ENCODE data around the gene VAX1. TPM values are rescaled to one million over a fixed set of nuclear protein-coding genes. Genes with fewer than 3 reads are reported as not detected.

The VAX1 gene
- total and polyA plus RNA-seq, 2 donors (not counting 3 experiments of a cell fraction or from before 2014, with no cell fraction given), result not detected

DNA sequence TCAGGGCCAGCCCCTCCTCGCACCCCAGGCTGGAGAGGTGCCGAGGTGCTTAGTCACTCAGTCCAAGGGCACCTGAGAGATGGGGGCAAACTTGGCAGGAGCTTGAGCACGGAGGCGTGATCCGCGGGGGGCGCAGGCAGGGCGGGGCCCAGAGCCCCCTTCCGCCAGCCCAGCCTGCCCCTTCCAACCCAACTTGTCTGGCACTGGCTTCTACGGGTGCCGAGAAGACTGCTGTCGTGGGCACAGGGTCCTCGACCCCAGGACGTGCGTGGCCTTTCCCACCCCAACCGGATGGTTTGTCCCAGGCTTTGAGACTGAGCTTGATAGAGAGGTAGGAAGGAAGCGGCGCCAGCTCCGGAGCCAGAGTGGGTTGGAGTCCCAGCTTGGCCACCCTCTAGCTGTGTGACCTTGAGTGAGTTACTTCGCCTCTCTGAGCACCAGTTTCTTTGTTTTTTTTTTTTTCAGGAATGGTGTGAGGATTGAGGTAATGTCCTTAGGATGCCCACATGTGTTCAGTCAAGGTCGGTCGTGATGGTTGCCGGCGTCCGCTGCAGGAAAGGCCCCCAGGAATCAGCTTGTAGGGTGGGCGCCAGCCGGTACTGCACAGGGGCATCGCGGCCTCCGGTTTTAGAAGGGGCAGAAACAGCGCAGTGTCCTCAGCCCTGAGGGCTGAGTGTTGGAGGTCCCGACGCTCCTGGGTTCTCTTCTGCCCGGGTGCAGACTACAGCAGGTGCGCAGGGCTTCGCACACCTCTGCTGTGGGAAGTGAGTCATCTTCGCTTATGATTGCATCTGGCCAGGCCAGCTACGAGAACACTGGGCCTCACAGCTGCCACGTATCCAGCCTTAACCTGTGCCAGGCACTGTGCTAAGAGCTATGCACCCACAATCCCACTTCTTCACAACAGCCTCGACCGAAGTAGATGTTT lies 28.6 kb upstream of the VAX1 start:
- Histone ChIP-seq H3K36me3 (ENCODE audit: control insufficient read depth in 2 of 2, extremely low read depth in 1 of 2, insufficient read depth in 2 of 2, low read length in 2 of 2) (no peaks in the 10 kb centered on the region), H2AFZ (ENCODE audit: low read depth, low read length) (no peak overlapping the region), H3K4me1 (ENCODE audit: control insufficient read depth, extremely low read depth, insufficient read depth, low read length) (peaks cover 3% of the 10 kb centered on the region), H3K27me3 (ENCODE audit: control insufficient read depth in 2 of 2, insufficient read depth in 2 of 2, low read length in 2 of 2) (peaks cover 83 to 93% of the 10 kb centered on the region in 2 experiments), H3K4me2 (ENCODE audit: insufficient read depth, low read length) (no peak overlapping the region), H4K20me1 (replicated peaks; ENCODE audit: control insufficient read depth, extremely low read depth, insufficient read depth, low read length) (no peaks in the 10 kb centered on the region), H3K4me3 (replicated peaks in 1 of 3; ENCODE audit: insufficient read depth in 1 of 3, low read depth in 1 of 3, low read length in 3 of 3) (no peak overlapping the region), H3K27ac (ENCODE audit: insufficient read depth, low read depth, low read length) (no peak overlapping the region), H3K9me3 (replicated peaks; ENCODE audit: control insufficient read depth, insufficient read depth, low read length) (no peaks in the 10 kb centered on the region), H3K9me1 (replicated peaks; ENCODE audit: control insufficient read depth, extremely low read depth, insufficient read depth, low read length) (no peaks in the 10 kb centered on the region), H3K9ac (replicated peaks; ENCODE audit: extremely low read depth, insufficient read depth, low read length) (no peak overlapping the region), H3K79me2 (ENCODE audit: control insufficient read depth, insufficient read depth, low read length) (no peaks in the 10 kb centered on the region)
- FAIRE-seq (no peak), DNase-seq (ENCODE audit: low read depth, low spot score) (no peak)
- dilution Hi-C loops (cut with MboI; ENCODE audit: extremely low pct_ligation_motif_present, low sequenced_read_pairs), result loop anchor here (25.0 kb wide), 1 partner anchor 354 kb away; no protein-coding TSS in a partner anchor
- intact Hi-C loops (cut with micrococcal nuclease), result loop anchor here (5.0 kb wide), 1 partner anchor 219 kb away; no protein-coding TSS in a partner anchor
- CTCF ChIA-PET, result interaction anchor here (0.6 to 7.4 kb wide), 30 partner anchors 8 to 1439 kb away, joined by 3 to 238 read pairs (median 5); partner anchors contain the start of genes ENO4 and VAX1
- POLR2A ChIA-PET, result interaction anchor here (1.2 kb wide), 1 partner anchor 370 kb away, joined by 3 read pairs; no protein-coding TSS in a partner anchor
- BruUV-seq (replicated peaks), result no TSS peak
- TF ChIP-seq POLR2A (IDR thresholded peaks at IDR 0.05; ENCODE audit: low read depth, low read length) (no peak), GATA2 (IDR thresholded peaks at IDR 0.05; ENCODE audit: insufficient read depth, insufficient read length, low read depth, low read length) (no peak), EZH2 (IDR thresholded peaks at IDR 0.05; ENCODE audit: borderline replicate concordance, low read depth, low read length, severe bottlenecking) (peak; percentile 48)
- TF ChIP-seq, protein P1, sequence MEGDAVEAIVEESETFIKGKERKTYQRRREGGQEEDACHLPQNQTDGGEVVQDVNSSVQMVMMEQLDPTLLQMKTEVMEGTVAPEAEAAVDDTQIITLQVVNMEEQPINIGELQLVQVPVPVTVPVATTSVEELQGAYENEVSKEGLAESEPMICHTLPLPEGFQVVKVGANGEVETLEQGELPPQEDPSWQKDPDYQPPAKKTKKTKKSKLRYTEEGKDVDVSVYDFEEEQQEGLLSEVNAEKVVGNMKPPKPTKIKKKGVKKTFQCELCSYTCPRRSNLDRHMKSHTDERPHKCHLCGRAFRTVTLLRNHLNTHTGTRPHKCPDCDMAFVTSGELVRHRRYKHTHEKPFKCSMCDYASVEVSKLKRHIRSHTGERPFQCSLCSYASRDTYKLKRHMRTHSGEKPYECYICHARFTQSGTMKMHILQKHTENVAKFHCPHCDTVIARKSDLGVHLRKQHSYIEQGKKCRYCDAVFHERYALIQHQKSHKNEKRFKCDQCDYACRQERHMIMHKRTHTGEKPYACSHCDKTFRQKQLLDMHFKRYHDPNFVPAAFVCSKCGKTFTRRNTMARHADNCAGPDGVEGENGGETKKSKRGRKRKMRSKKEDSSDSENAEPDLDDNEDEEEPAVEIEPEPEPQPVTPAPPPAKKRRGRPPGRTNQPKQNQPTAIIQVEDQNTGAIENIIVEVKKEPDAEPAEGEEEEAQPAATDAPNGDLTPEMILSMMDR (IDR thresholded peaks at IDR 0.05; ENCODE audit: extremely low read depth in 1 of 2, insufficient read depth in 1 of 2, low read depth in 1 of 2, low read length in 2 of 2), result no peak
